ENCODE results near the gene FGF8.
A peak's percentile ranks its signal among the peaks of the same experiment; 100 is the strongest.

FGF8 gene

GRCh38 chr10:101781984-101782810 is 6.3 kb upstream of the FGF8 start:
- DNase-seq (ENCODE audit: low read depth): no peak

GRCh38 chr10:101781655-101781983 is 5.7 kb upstream of the FGF8 start:
- no peak for DNase-seq (ENCODE audit: low read depth)

DNA sequence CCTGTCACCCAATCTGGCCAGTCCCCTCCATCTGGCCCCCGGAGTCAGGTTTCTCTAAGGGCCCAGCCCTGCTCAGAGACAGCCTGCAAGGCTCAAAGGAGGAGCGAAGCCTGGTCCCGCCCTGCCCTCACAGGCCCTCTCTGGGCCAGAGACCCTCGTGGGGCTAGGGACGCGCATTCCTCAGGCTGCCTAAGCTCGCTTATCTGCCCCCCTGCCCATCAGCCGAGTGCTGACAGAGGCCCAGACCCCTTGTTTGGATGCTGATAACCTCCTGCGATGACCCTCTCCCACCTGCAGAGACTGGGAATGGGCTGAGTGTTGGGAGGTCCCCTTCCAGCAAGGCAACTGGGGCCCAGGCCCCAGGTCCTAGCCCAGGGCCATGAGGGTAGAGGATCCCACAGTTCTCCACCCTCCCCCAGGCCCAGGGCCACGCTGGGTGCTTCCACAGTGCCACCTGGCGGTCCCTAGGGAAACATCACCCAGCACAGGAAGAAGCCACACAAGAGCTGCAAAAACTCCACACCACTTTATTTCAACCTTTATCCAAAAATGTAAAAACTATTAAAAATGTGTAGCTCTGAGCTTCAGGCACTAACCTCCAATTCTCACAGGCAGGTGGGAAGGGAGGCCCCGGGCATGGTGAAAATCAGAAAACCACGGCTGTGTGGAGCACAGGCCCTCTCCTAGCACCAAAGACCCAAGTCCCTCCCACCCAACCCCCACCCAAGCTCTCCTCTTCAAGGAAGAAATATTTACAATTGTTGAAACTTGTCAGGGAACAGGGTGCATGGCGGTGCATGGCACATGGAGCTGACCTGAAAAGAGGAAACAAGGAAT is 5.1 kb upstream of the FGF8 start:
- peak; percentile 78 for DNase-seq (ENCODE audit: low read depth)

DNA sequence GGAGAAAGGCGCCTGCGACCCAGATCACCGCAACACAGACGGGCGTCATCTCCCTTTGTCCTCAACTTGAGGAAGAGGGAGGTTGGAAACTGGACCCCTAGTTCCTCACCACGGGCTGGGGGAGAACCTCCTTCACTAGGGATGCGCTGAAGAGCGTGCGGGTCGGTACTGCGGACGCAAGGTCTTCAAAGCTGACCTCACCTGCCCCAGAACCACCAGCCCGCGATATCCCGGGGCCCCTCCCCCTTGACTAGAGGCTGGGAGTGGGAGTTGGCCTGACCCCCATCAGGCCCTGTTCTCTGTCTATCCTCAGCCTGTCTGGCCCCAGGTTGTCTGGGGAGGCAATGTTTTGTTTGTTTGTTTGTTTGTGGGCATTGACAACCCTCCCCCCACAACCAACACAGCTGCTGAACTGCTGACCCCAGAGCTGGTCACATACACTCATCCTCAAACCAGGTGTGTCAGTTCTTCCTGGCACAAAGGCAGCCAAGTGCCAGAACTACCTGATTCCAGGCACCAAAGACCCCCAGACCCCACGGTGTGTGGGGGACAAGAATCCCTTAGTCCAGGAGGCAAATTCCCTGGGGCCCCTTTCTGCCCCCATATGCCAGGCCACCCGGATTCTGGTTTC is 4.4 kb upstream of the FGF8 start:
- DNase-seq (ENCODE audit: low read depth): no peak

DNA sequence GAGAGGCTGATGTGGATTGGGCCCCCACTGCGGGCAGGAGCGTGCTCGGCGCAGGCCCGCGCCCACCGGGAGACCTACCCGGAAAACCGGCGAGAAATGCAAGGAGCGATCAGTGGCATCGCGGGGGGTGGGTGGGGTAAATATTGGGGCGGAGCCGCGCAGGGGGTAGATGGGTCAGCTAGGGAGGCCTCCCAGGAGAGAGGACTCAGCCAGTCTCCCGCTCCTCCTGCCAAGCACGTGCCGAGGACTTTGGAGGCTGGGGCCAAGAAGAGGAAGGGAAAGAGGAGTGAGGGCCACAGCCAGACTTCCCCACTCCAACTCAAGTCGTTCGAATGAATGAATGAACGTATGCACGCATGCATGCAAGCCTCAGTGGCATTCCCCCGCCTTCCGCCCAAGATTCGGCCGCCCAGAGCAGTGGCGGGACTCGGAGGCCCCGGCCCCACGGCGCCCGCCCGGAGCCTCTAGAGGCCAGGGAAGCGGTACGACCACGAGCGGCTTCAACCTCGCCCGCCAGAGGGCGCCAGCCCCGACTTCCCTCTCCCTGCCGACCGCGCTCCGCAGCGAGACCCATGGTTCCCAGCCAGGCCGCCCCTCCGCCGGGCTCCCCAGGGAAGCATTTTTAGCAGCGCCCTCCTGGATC is 3.8 kb upstream of the FGF8 start:
- peak; percentile 73 for DNase-seq (ENCODE audit: low read depth)

GRCh38 chr10:101778781-101779543 is 3.0 kb upstream of the FGF8 start:
- no peak for DNase-seq (ENCODE audit: low read depth)

DNA sequence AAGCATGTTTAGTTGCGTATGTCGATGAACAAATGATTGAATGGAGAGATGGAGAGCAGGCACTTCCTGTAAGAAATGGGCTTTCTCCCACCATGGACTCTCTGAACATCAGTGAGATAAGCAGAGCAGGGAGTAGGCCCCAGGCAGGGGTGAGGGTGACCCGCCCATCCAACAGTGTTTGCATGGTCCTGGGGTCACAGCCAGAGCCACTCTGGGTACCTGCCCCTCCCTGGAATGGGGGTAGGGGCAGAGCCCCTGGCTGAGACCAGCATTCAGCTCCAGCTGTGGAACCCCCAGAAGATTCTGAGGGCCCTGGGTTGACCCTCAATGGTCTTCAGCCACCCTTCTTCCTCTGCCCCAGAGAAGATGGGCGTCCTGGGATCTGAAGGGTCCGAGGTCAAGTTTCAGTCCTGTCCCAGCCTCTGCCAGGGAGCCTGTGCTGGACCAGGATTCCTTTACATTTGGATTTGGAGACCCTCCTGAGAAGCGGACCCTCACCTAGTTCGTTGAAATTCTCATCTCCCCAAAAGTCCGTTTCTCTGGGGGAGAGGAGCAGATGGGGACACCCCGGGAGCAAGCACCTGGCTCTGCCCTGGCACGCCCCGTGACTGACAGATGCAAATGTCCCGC is 2.4 kb upstream of the FGF8 start:
- DNase-seq (ENCODE audit: low read depth): no peak

GRCh38 chr10:101777619-101778145 is 1.8 kb upstream of the FGF8 start:
- DNase-seq (ENCODE audit: low read depth): no peak

- no peak for DNase-seq (ENCODE audit: low read depth)
Measured at GRCh38 chr10:101776161-101776817, 375 bp upstream of the FGF8 start.

- no peak for DNase-seq (ENCODE audit: low read depth)
Measured at GRCh38 chr10:101774589-101775272, 1.2 kb downstream of the FGF8 start.

DNA sequence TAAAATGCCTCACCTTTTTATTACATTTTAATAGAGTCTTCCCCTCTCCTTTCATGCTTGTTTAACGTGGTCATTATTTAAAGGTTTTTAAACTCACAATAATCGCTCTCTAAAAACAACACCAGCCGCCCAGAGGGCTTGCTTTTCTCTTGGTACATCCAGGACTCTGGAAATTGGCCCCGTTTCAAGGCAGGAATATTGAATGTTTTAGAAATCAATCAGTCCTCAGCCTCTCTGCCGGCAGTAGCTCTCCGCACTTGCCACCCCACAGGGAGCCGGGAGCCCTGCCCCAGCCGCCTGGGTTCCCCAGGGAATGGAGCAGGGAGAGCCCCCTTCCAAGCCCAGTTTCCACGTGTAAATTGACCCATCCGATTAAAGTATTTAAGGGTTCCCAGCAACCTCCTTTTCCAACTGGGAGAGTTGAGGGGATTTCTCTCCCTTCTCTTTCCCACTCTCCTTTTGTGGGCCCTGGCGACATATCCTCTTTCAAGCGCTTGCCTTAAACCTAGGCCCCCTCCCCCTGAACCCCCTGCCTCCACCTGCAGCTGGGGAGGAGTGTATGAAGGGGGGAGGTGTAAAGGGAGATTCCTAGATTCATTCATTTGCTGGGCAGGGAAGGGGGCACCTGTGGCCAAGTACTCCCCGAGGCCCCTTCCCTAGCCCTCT is 1.9 kb downstream of the FGF8 start:
- no peak for DNase-seq (ENCODE audit: low read depth)

DNA sequence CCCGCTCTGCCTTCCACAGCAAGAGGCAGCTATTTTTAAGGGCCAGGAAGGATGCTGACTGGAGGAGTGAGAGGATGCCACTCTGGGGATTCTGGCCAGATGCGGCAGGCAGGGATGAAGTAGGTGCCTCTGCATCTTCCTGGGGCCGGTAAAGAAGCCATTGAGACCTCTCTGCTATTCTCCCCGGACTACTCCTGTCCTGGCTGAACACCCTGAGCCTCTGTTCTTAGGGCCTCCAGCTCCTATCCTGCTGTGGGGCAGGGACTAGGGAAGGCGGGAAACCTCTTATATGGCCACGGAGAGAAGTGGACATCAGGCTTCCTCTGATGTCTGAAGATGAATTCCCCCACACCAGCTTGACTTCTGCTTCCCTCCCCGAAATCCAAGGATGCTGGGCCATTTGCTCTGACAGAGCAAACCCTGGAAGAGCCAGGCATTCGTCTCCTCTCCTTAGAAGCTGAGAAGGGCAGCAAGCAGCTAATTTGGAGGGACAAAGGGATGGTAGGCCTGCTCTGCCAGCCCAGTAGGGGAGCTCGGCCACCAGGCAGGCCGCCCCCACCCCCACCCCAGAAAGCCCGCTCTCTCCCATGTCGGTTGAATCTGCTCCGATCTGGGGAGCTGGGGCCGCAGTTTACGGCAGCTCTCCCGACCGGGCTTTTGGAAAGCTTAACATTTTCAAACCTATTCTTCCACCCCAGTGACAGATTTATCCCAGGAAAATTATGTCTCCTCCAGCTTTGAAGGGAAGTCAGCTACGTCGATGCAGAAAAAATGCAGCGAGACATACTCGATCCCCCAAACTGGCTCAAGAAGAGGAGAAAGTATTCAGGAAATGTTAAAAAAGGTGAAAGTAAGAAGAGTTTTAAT is 2.8 kb downstream of the FGF8 start:
- no peak for DNase-seq (ENCODE audit: low read depth)

DNA sequence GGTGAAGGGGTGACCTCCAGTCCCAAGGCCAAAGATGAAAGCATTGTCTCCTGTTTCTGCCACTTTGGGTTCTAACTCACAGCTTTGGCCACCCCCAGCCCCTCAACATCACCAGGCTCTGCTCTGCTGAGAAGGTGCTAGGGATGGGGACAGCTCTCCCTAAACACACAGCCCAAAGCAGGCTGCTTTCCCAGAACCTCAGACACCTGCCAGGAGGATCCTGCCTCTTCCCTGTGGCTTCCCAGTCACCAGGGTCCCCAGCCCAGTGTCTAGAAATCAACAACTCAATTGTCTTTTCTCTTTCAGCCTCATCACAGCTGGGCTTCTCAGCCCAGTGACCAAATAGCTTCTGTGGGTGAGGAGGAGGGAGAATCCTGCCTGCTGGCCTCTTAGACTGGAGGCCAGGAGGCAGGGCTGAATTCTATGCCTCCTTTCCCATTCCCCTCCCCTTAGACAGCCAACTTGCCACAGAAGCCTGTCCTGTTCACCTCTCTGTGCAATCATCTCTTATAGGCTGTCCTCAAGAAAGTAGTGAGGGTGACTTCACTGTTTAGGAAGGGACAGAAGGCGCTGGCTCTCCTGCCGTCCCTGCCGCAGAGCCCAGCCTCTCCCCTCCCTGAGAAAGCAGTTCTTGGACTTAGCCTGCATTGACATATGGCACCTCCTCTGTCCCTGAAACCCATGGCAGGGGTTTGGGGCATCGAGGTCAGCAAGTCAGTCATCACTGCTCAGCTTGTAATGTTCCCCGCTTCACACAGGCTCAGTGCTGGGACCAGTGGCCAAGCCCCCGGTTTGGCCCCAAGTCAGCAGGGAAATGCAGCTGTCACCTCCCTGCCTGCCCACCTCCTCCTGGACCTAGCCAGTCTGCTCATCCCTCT is 3.7 kb downstream of the FGF8 start:
- no peak for DNase-seq (ENCODE audit: low read depth)

DNA sequence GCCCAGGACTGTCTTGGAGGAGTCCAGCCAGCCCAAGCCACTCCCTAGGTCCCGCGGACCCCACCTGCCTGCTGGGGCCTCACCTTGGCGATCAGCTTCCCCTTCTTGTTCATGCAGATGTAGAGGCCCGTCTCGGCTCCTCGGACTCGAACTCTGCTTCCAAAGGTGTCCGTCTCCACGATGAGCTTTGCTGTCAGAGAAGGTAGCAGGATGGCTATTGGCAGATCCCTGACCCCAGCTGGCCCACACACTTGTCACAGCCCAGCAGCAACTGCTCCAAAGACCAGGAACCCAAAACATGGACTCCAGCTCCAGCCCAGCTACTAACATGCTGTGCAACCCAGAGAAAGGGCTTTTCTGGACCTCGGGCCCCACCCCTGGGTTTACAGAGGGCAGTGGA is 4.5 kb downstream of the FGF8 start:
- no peak for DNase-seq (ENCODE audit: low read depth)

DNA sequence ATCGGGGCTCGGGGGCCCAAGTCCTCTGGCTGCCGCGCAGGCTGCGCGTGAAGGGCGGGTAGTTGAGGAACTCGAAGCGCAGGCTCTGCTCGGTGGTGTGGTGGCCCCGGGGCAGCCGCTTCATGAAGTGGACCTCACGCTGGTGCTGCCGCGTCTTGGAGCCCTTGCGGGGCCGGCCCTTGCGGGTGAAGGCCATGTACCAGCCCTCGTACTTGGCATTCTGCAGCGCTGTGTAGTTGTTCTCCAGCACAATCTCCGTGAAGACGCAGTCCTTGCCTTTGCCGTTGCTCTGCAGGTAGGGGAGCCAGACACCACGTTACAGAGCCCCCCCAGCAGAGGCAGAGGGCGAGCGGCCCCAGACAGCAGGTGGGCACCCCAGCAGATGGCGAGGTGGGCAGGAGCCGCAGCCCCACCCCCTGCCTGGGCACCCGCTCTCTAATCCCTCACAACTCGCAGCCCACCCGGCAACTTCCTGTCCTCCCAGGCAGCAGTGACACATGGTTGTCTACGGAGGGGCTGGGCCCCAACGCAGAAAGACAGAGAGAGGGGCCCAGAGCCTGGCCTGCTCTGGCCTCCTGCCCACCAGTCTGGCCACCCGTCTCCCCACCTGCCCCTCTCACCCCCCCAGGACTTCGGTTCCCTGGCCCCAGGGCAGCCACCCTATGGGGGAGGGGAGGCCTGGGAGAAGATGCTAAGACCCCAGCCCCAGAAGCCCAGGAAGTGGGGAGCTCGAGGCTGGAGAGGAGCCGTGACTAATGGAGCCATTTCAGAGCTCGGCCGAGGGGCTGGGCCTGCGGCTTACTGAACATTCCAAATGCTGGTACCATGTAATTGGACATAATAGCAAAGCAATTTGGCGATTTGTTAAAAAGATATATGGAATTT is 5.3 kb downstream of the FGF8 start:
- no peak for DNase-seq (ENCODE audit: low read depth)

DNA sequence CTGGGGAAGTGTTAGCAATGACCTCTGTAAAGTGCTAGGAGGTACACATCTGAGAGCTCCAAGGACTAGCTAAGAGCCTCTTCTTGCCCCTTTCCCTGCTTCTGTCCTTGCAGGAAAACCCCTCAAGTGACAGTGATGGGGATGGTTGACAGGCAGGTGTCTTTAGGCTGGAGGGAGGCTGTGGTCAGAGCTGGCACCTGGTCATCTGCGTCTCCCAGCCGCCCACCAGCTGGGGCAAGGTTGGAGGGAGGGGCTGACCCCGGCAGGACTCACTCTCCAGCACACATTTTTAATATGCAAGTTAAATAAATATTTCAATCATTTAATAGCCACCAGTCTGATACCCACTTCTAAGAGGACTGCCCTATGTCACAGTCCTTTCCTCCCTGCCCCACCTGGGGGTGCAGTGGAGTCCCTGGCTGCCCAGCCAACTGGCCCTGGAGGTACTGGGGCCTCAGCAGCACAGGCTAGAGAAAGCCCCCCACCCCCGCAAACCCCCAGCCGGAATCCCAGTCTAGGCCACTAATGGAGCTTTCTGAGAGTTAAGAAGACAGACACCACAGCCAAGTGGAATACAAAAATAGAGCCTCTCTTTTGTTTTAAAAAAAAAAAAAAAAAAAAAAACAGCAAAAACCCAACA is 6.3 kb downstream of the FGF8 start:
- DNase-seq (ENCODE audit: low read depth): no peak
